ENCODE data around the gene GKAP1. TPM values are rescaled to one million over a fixed set of nuclear protein-coding genes. Genes with fewer than 3 reads are reported as not detected.
"Not testable (repeated sequence)": the region's sequence is repeated elsewhere in the genome, so short reads cannot be mapped to it uniquely, and the experiment has no call there.

Gene GKAP1
- total RNA-seq (10 to 100 TPM; 12.7 to 22.9 (median 19.4) TPM), polyA plus RNA-seq (10 to 100 TPM; 20.9 to 23.5 TPM)
- long read RNA-seq, donor 1, transcript GKAP1-203 (13 exons, 1,778 nt), result major isoform, 5 of 14 reads
- long read RNA-seq, donor 1, partial matches to known transcripts, result 5 of 14 reads
- long read RNA-seq, donor 1, other reads (novel, unspliced or antisense), result 1 of 14 reads
- long read RNA-seq, donor 2, partial matches to known transcripts, result 2 of 4 reads
- long read RNA-seq, donor 2, other reads (novel, unspliced or antisense), result 1 of 4 reads
- long read RNA-seq, donor 3, partial matches to known transcripts, result 6 of 14 reads
- long read RNA-seq, donor 3, other reads (novel, unspliced or antisense), result 2 of 14 reads

GRCh38 chr9:83817356-83818278, at the start of gene GKAP1:
Gene GKAP1 (minus strand): TSS chr9:83817769. CDS start chr9:83806517, 11,252 bp downstream.
- peak; percentile 89 to 96 (median 94) for ATAC-seq
- peak; percentile 79 to 91 (median 87) for DNase-seq
- Histone ChIP-seq H3K4me1 (peaks cover 0 to 13% (median 7%) of the 10 kb centered on the region in 12 donors), H3K36me3 (peaks cover 0 to 13% (median 0%) of the 10 kb centered on the region in 9 donors), H3K4me3 (peak within 1 kb of the TSS; percentile 59 to 96 (median 77)), H3K27ac (peak within 1 kb of the TSS; percentile 70 to 95 (median 86))
- intact Hi-C loops (cut with DNase I); H3K9me3 ChIP-seq; H3K27me3 ChIP-seq: not testable (repeated sequence)
- WGBS, 4 donors, result 1% methylated on average over 26 to 102 of the region's 103 CpGs; no CpG with 5 or more reads in 1 of the 4 donors
- peak in 5 of 12 donors; percentile 10 to 46 (median 27) for TF ChIP-seq CTCF (IDR thresholded peaks at IDR 0.05)

DNA sequence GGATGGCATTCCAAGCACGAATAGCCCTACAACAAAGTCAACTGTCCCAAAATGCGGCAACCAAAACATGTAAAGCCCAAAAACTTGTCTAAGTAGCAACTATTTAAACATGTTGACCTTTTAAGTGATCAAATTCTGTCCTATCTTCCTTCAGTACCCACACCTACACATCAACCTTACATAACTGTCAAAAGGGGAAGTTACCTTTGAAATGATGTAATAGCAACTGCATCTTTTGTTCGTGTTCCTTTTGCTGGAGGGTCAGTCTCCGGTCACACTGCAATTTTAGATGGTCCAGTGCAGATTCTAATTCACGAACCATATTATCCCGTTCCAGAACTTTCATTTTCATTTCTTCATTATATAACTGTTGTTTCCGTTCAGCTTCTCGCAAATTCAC, 32.3 kb upstream of the GKAP1 start:
- H3K4me3 ChIP-seq; H3K4me1 ChIP-seq; H3K27ac ChIP-seq; H3K27me3 ChIP-seq; ATAC-seq; H3K9me3 ChIP-seq; DNase-seq; intact Hi-C loops (cut with DNase I): not testable (repeated sequence)
- peaks cover 0 to 15% (median 3%) of the 10 kb centered on the region in 9 donors for H3K36me3 ChIP-seq
- WGBS, 4 donors, result 93 to 98% (median 95%) methylated on average over 8 of the region's 8 CpGs

- peak in 2 of 4 donors; percentile 50 to 63 for ATAC-seq
- intact Hi-C loops (cut with DNase I), result loop anchor here in 1 of 10 donors (10.0 kb wide), 1 partner anchor 478 kb away; no protein-coding TSS in a partner anchor
- TF ChIP-seq CTCF (IDR thresholded peaks at IDR 0.05), result peak in 4 of 12 donors; percentile 7 to 22 (median 12)
- H3K4me1 ChIP-seq, H3K4me3 ChIP-seq, DNase-seq, H3K9me3 ChIP-seq, H3K27ac ChIP-seq, H3K36me3 ChIP-seq, H3K27me3 ChIP-seq: not testable (repeated sequence)
- 71 to 75% (median 73%) methylated on average over 6 to 7 of the region's 7 CpGs for WGBS, 4 donors
Observed at GRCh38 chr9:83837070-83837643, 19.6 kb upstream of the GKAP1 start.

- not testable (repeated sequence) for H3K36me3 ChIP-seq, DNase-seq, H3K27ac ChIP-seq, H3K4me3 ChIP-seq, H3K27me3 ChIP-seq, H3K4me1 ChIP-seq, H3K9me3 ChIP-seq
- 72 to 76% (median 76%) methylated on average over 5 of the region's 5 CpGs for WGBS, 4 donors
- intact Hi-C loops (cut with DNase I), result loop anchor here in 1 of 10 donors (10.0 kb wide), 1 partner anchor 484 kb away; no protein-coding TSS in a partner anchor
- ATAC-seq, result peak; percentile 67 to 92 (median 76)
Observed at GRCh38 chr9:83830426-83831071, 13.0 kb upstream of the GKAP1 start.

GRCh38 chr9:83824986-83825623, 7.5 kb upstream of the GKAP1 start:
- H3K4me1 ChIP-seq; H3K9me3 ChIP-seq; H3K27me3 ChIP-seq; DNase-seq; H3K4me3 ChIP-seq; ATAC-seq; intact Hi-C loops (cut with DNase I); H3K36me3 ChIP-seq; H3K27ac ChIP-seq: not testable (repeated sequence)
- WGBS, 4 donors, result 75 to 96% (median 93%) methylated on average over 3 of the region's 3 CpGs

- intact Hi-C loops (cut with DNase I); H3K27me3 ChIP-seq; ATAC-seq; H3K9me3 ChIP-seq: not testable (repeated sequence)
- 0 to 1% (median 0%) methylated on average over 23 to 38 of the region's 38 CpGs for WGBS, 4 donors
- H3K4me3 ChIP-seq, result peak overlapping the region; percentile 59 to 96 (median 77)
- peaks cover 0 to 13% (median 7%) of the 10 kb centered on the region in 12 donors for H3K4me1 ChIP-seq
- peaks cover 0 to 13% (median 0%) of the 10 kb centered on the region in 9 donors for H3K36me3 ChIP-seq
- DNase-seq, result peak in 1 of 5 donors; percentile 30
- peak overlapping the region; percentile 62 to 95 (median 86) for H3K27ac ChIP-seq
Observed at GRCh38 chr9:83817011-83817355, 586 bp downstream of the GKAP1 start.

GRCh38 chr9:83815120-83815519, 2.4 kb downstream of the GKAP1 start:
- Histone ChIP-seq H3K4me1 (peaks cover 0 to 13% (median 7%) of the 10 kb centered on the region in 12 donors), H3K36me3 (peaks cover 0 to 16% (median 0%) of the 10 kb centered on the region in 9 donors)
- H3K9me3 ChIP-seq; H3K4me3 ChIP-seq; ATAC-seq; intact Hi-C loops (cut with DNase I); DNase-seq; H3K27ac ChIP-seq; H3K27me3 ChIP-seq: not testable (repeated sequence)
- 98 to 99% (median 98%) methylated on average over 4 of the region's 4 CpGs for WGBS, 4 donors
